ENCODE data around the gene LSM10. TPM values are rescaled to one million over a fixed set of nuclear protein-coding genes. Genes with fewer than 3 reads are reported as not detected.

LSM10 gene
- total RNA-seq, 2 donors from 2014 or later: 36.8 to 72.7 TPM

GRCh38 chr1:36433102-36433501 is 35.4 kb upstream of the LSM10 start:
- WGBS: 52% methylated on average over 1 of the region's 1 CpG
- Histone ChIP-seq H3K4me1 (replicated peaks) (no peaks in the 10 kb centered on the region), H3K9me3 (no peaks in the 10 kb centered on the region), H3K27ac (no peak overlapping the region), H3K27me3 (replicated peaks; ENCODE audit: insufficient read depth) (no peaks in the 10 kb centered on the region), H3K4me3 (no peak overlapping the region), H3K36me3 (no peaks in the 10 kb centered on the region)
- intact Hi-C loops (cut with DNase I): no loop called here
- no peak for TF ChIP-seq POLR2A (IDR thresholded peaks at IDR 0.05)
- no peak for TF ChIP-seq POLR2AphosphoS5 (IDR thresholded peaks at IDR 0.05)
- TF ChIP-seq CTCF (IDR thresholded peaks at IDR 0.05): no peak
- no peak for DNase-seq (ENCODE audit: low spot score)

GRCh38 chr1:36432616-36433015 is 34.9 kb upstream of the LSM10 start:
- Histone ChIP-seq H3K36me3 (no peaks in the 10 kb centered on the region), H3K27me3 (replicated peaks; ENCODE audit: insufficient read depth) (no peaks in the 10 kb centered on the region), H3K4me1 (replicated peaks) (no peaks in the 10 kb centered on the region), H3K27ac (no peak overlapping the region), H3K9me3 (no peaks in the 10 kb centered on the region), H3K4me3 (no peak overlapping the region)
- 32% methylated on average over 4 of the region's 4 CpGs for WGBS
- no peak for TF ChIP-seq POLR2A (IDR thresholded peaks at IDR 0.05)
- peak; percentile 22 for TF ChIP-seq POLR2AphosphoS5 (IDR thresholded peaks at IDR 0.05)
- no peak for TF ChIP-seq CTCF (IDR thresholded peaks at IDR 0.05)
- intact Hi-C loops (cut with DNase I): no loop called here
- DNase-seq (ENCODE audit: low spot score): no peak

- intact Hi-C loops (cut with DNase I): loop anchor here (10.0 kb wide), 1 partner anchor 281 kb away; the partner anchor contains the start of gene TRAPPC3
- 60% methylated on average over 4 of the region's 4 CpGs for WGBS
- H3K4me1 ChIP-seq (replicated peaks): no peaks in the 10 kb centered on the region
- H3K9me3 ChIP-seq: no peaks in the 10 kb centered on the region
- TF ChIP-seq POLR2A (IDR thresholded peaks at IDR 0.05): no peak
- no peak for TF ChIP-seq POLR2AphosphoS5 (IDR thresholded peaks at IDR 0.05)
- no peak for TF ChIP-seq CTCF (IDR thresholded peaks at IDR 0.05)
- H3K27ac ChIP-seq: no peak overlapping the region
- no peaks in the 10 kb centered on the region for H3K36me3 ChIP-seq
- H3K27me3 ChIP-seq (replicated peaks; ENCODE audit: insufficient read depth): no peaks in the 10 kb centered on the region
- no peak overlapping the region for H3K4me3 ChIP-seq
- no peak for DNase-seq (ENCODE audit: low spot score)
These were observed 28.1 kb upstream of the LSM10 start for GRCh38 chr1:36425791-36426190.

GRCh38 chr1:36421649-36422048 is 23.9 kb upstream of the LSM10 start:
- Histone ChIP-seq H3K4me1 (replicated peaks) (no peaks in the 10 kb centered on the region), H3K9me3 (no peaks in the 10 kb centered on the region), H3K4me3 (no peak overlapping the region), H3K27me3 (replicated peaks; ENCODE audit: insufficient read depth) (no peaks in the 10 kb centered on the region), H3K36me3 (no peaks in the 10 kb centered on the region), H3K27ac (no peak overlapping the region)
- WGBS: 81% methylated on average over 7 of the region's 7 CpGs
- intact Hi-C loops (cut with DNase I): loop anchor here (2.0 to 10.0 kb wide), 2 partner anchors 79 to 277 kb away; partner anchors contain the start of gene TRAPPC3
- no peak for DNase-seq (ENCODE audit: low spot score)
- no peak for TF ChIP-seq POLR2AphosphoS5 (IDR thresholded peaks at IDR 0.05)
- TF ChIP-seq POLR2A (IDR thresholded peaks at IDR 0.05): no peak
- TF ChIP-seq CTCF (IDR thresholded peaks at IDR 0.05): no peak

GRCh38 chr1:36420836-36421317 is 23.2 kb upstream of the LSM10 start:
- TF ChIP-seq CTCF (IDR thresholded peaks at IDR 0.05) (peak; percentile 70 to 95 (median 86)), POLR2A (IDR thresholded peaks at IDR 0.05) (no peak), POLR2AphosphoS5 (IDR thresholded peaks at IDR 0.05) (peak; percentile 79)
- Histone ChIP-seq H3K4me1 (replicated peaks) (no peaks in the 10 kb centered on the region), H3K27me3 (replicated peaks; ENCODE audit: insufficient read depth) (no peaks in the 10 kb centered on the region), H3K36me3 (no peaks in the 10 kb centered on the region), H3K9me3 (no peaks in the 10 kb centered on the region), H3K27ac (no peak overlapping the region), H3K4me3 (no peak overlapping the region)
- intact Hi-C loops (cut with DNase I): loop anchor here (2.0 to 10.0 kb wide), 2 partner anchors 78 to 276 kb away; partner anchors contain the start of gene TRAPPC3
- peak; percentile 84 for DNase-seq (ENCODE audit: low spot score)
- 11% methylated on average over 13 of the region's 13 CpGs for WGBS
